ENCODE data around the gene HSPB6.

- TF ChIP-seq POLR2A (IDR thresholded peaks at IDR 0.05; ENCODE audit: control extremely low read depth in 1 of 2, low read depth in 2 of 2, low read length in 2 of 2) (no peak), CTCF (IDR thresholded peaks at IDR 0.05; ENCODE audit: control extremely low read depth in 1 of 3, insufficient read depth in 1 of 3, low read depth in 1 of 3, low read length in 3 of 3) (no peak; a peak in 1 of 4 replicates), TAF1 (IDR thresholded peaks at IDR 0.05; ENCODE audit: low read depth, low read length) (peak; percentile 67; the same call in 1 of the 2 replicates), NRF1 (IDR thresholded peaks at IDR 0.05; ENCODE audit: low read depth, low read length) (peak; percentile 91), HDAC2 (IDR thresholded peaks at IDR 0.05; ENCODE audit: borderline replicate concordance in 1 of 2, low read depth in 2 of 2, low read length in 2 of 2) (no peak), JUN (IDR thresholded peaks at IDR 0.05; ENCODE audit: low read depth, low read length) (no peak)
Observed at GRCh38 chr19:35745328-35746086, 11.3 kb downstream of the HSPB6 start, which contains the start of the genes PSENEN and U2AF1L4.

All from H1 (cell line).